Measurements from ENCODE around the gene SFXN2. TPM values are rescaled to one million over a fixed set of nuclear protein-coding genes. Genes with fewer than 3 reads are reported as not detected.
"Not testable (repeated sequence)": the region's sequence is repeated elsewhere in the genome, so short reads cannot be mapped to it uniquely, and the experiment has no call there.

The SFXN2 gene
- total RNA-seq, 1 donor from 2014 or later: 9.1 TPM

GRCh38 chr10:102758240-102758932, 44.0 kb downstream of the SFXN2 start:
- H3K36me3 ChIP-seq (ENCODE audit: insufficient read depth, low read length): no peaks in the 10 kb centered on the region
- no peak overlapping the region for H3K9ac ChIP-seq (ENCODE audit: low read length)
- DNase-seq (ENCODE audit: low read depth) (no peak), FAIRE-seq (no peak)
- Mint-ChIP-seq H3K9me3 (ENCODE audit: unreplicated experiment) (no peaks in the 10 kb centered on the region), H3K36me3 (ENCODE audit: low read depth, unreplicated experiment) (peaks cover 14% of the 10 kb centered on the region), H3K27ac (ENCODE audit: unreplicated experiment) (no peak overlapping the region), H3K4me1 (ENCODE audit: low read depth, unreplicated experiment) (peaks cover 28% of the 10 kb centered on the region), H3K27me3 (ENCODE audit: low read depth, unreplicated experiment) (no peaks in the 10 kb centered on the region), H3K4me3 (ENCODE audit: unreplicated experiment) (no peak overlapping the region)
- H3K4me1 ChIP-seq (ENCODE audit: insufficient read depth, low read length): peaks cover 2% of the 10 kb centered on the region
- H3K4me3 ChIP-seq (ENCODE audit: insufficient read depth, low read depth, low read length): no peak overlapping the region
- H3K27me3 ChIP-seq (ENCODE audit: insufficient read depth, low read length): no peaks in the 10 kb centered on the region
- TF ChIP-seq EZH2 (IDR thresholded peaks at IDR 0.05; ENCODE audit: insufficient read depth, low read length): no peak
- TF ChIP-seq, protein P1, sequence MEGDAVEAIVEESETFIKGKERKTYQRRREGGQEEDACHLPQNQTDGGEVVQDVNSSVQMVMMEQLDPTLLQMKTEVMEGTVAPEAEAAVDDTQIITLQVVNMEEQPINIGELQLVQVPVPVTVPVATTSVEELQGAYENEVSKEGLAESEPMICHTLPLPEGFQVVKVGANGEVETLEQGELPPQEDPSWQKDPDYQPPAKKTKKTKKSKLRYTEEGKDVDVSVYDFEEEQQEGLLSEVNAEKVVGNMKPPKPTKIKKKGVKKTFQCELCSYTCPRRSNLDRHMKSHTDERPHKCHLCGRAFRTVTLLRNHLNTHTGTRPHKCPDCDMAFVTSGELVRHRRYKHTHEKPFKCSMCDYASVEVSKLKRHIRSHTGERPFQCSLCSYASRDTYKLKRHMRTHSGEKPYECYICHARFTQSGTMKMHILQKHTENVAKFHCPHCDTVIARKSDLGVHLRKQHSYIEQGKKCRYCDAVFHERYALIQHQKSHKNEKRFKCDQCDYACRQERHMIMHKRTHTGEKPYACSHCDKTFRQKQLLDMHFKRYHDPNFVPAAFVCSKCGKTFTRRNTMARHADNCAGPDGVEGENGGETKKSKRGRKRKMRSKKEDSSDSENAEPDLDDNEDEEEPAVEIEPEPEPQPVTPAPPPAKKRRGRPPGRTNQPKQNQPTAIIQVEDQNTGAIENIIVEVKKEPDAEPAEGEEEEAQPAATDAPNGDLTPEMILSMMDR (IDR thresholded peaks at IDR 0.05; ENCODE audit: insufficient read depth, low read depth, low read length): no peak
- H4K20me1 ChIP-seq (ENCODE audit: insufficient read depth, low read length): peaks cover 37% of the 10 kb centered on the region
- H3K79me2 ChIP-seq (ENCODE audit: insufficient read depth, low read length): peaks cover 48% of the 10 kb centered on the region
- no peaks in the 10 kb centered on the region for H3K9me3 ChIP-seq (ENCODE audit: insufficient read depth, low read depth, low read length)
- H3K4me2 ChIP-seq (ENCODE audit: low read length): no peak overlapping the region
- no peak overlapping the region for H3K27ac ChIP-seq (ENCODE audit: low read depth, low read length)
- H2AFZ ChIP-seq (ENCODE audit: low read depth, low read length): no peak overlapping the region

- H3K27ac Mint-ChIP-seq (ENCODE audit: unreplicated experiment); H3K4me1 ChIP-seq (ENCODE audit: insufficient read depth, low read length); H3K4me3 ChIP-seq (ENCODE audit: insufficient read depth, low read depth, low read length); H3K9me3 ChIP-seq (ENCODE audit: insufficient read depth, low read depth, low read length); H3K9me3 Mint-ChIP-seq (ENCODE audit: unreplicated experiment); H3K4me2 ChIP-seq (ENCODE audit: low read length); H3K27ac ChIP-seq (ENCODE audit: low read depth, low read length); H3K4me3 Mint-ChIP-seq (ENCODE audit: unreplicated experiment); H3K36me3 ChIP-seq (ENCODE audit: insufficient read depth, low read length); FAIRE-seq; H2AFZ ChIP-seq (ENCODE audit: low read depth, low read length); H3K27me3 Mint-ChIP-seq (ENCODE audit: low read depth, unreplicated experiment); H3K27me3 ChIP-seq (ENCODE audit: insufficient read depth, low read length); DNase-seq (ENCODE audit: low read depth); H3K9ac ChIP-seq (ENCODE audit: low read length): not testable (repeated sequence)
- peaks cover 50% of the 10 kb centered on the region for H3K79me2 ChIP-seq (ENCODE audit: insufficient read depth, low read length)
- H4K20me1 ChIP-seq (ENCODE audit: insufficient read depth, low read length): peaks cover 36% of the 10 kb centered on the region
- H3K4me1 Mint-ChIP-seq (ENCODE audit: low read depth, unreplicated experiment): peaks cover 23% of the 10 kb centered on the region
- H3K36me3 Mint-ChIP-seq (ENCODE audit: low read depth, unreplicated experiment): peaks cover 15% of the 10 kb centered on the region
Measured at GRCh38 chr10:102758933-102759262, 44.5 kb downstream of the SFXN2 start.

- peak overlapping the region; percentile 26 for H3K27ac Mint-ChIP-seq (ENCODE audit: unreplicated experiment)
- no peak for FAIRE-seq
- Histone ChIP-seq H3K9ac (ENCODE audit: low read length) (no peak overlapping the region), H3K79me2 (ENCODE audit: insufficient read depth, low read length) (peaks cover 45% of the 10 kb centered on the region), H4K20me1 (ENCODE audit: insufficient read depth, low read length) (peaks cover 37% of the 10 kb centered on the region), H3K9me3 (ENCODE audit: insufficient read depth, low read depth, low read length) (no peaks in the 10 kb centered on the region), H3K27me3 (ENCODE audit: insufficient read depth, low read length) (no peaks in the 10 kb centered on the region), H3K36me3 (ENCODE audit: insufficient read depth, low read length) (no peaks in the 10 kb centered on the region), H3K27ac (ENCODE audit: low read depth, low read length) (no peak overlapping the region), H3K4me3 (ENCODE audit: insufficient read depth, low read depth, low read length) (no peak overlapping the region), H3K4me1 (ENCODE audit: insufficient read depth, low read length) (no peaks in the 10 kb centered on the region), H3K4me2 (ENCODE audit: low read length) (no peak overlapping the region), H2AFZ (ENCODE audit: low read depth, low read length) (no peak overlapping the region)
- no peaks in the 10 kb centered on the region for H3K9me3 Mint-ChIP-seq (ENCODE audit: unreplicated experiment)
- no peaks in the 10 kb centered on the region for H3K27me3 Mint-ChIP-seq (ENCODE audit: low read depth, unreplicated experiment)
- no peak for DNase-seq (ENCODE audit: low read depth)
- H3K4me1 Mint-ChIP-seq (ENCODE audit: low read depth, unreplicated experiment): peaks cover 28% of the 10 kb centered on the region
- H3K36me3 Mint-ChIP-seq (ENCODE audit: low read depth, unreplicated experiment): peaks cover 18% of the 10 kb centered on the region
- no peak for TF ChIP-seq EZH2 (IDR thresholded peaks at IDR 0.05; ENCODE audit: insufficient read depth, low read length)
- TF ChIP-seq, protein P1 (IDR thresholded peaks at IDR 0.05; ENCODE audit: insufficient read depth, low read depth, low read length): no peak
- H3K4me3 Mint-ChIP-seq (ENCODE audit: unreplicated experiment): no peak overlapping the region
Measured at GRCh38 chr10:102759497-102760210, 45.2 kb downstream of the SFXN2 start.
